Measurements from ENCODE around the gene SOX10. TPM values are rescaled to one million over a fixed set of nuclear protein-coding genes. Genes with fewer than 3 reads are reported as not detected.

SOX10 gene
- total and polyA plus RNA-seq, 7 donors = 0.10 to 0.36 (median 0.18) TPM; not detected in 2

- Histone ChIP-seq H3K4me1 (peaks cover 7% of the 10 kb centered on the region), H3K4me3 (no peak overlapping the region), H3K27ac (peak overlapping the region; percentile 47), H3K36me3 (ENCODE audit: insufficient read depth in 1 of 2, low read depth in 1 of 2) (no peaks in the 10 kb centered on the region), H3K27me3 (ENCODE audit: insufficient read depth in 3 of 3, low read length in 2 of 3) (no peaks in the 10 kb centered on the region), H3K9me3 (no peaks in the 10 kb centered on the region)
- TF ChIP-seq CTCF (IDR thresholded peaks at IDR 0.05) = no peak
- intact Hi-C loops (cut with DNase I) = no loop called here
- no peak for DNase-seq
- 64 to 69% (median 65%) methylated on average over 10 of the region's 10 CpGs for WGBS, 3 donors
- peak; percentile 10 to 45 (median 40) for ATAC-seq
Observed at GRCh38 chr22:37999236-37999635, 14.9 kb upstream of the SOX10 start.

- Histone ChIP-seq H3K4me3 (no peak overlapping the region), H3K4me1 (peaks cover 7% of the 10 kb centered on the region), H3K27me3 (ENCODE audit: insufficient read depth in 3 of 3, low read length in 2 of 3) (no peaks in the 10 kb centered on the region), H3K36me3 (ENCODE audit: insufficient read depth in 1 of 2, low read depth in 1 of 2) (no peaks in the 10 kb centered on the region), H3K27ac (no peak overlapping the region), H3K9me3 (no peaks in the 10 kb centered on the region)
- no peak for TF ChIP-seq CTCF (IDR thresholded peaks at IDR 0.05)
- ATAC-seq (no peak), DNase-seq (no peak)
- 53 to 63% (median 57%) methylated on average over 7 of the region's 7 CpGs for WGBS, 3 donors
- intact Hi-C loops (cut with DNase I) = no loop called here
Observed at GRCh38 chr22:37998543-37998942, 14.2 kb upstream of the SOX10 start.

- DNase-seq (no peak), ATAC-seq (no peak)
- Histone ChIP-seq H3K27ac (no peak overlapping the region), H3K9me3 (no peaks in the 10 kb centered on the region), H3K27me3 (ENCODE audit: insufficient read depth in 3 of 3, low read length in 2 of 3) (no peaks in the 10 kb centered on the region), H3K4me3 (no peak overlapping the region), H3K36me3 (ENCODE audit: insufficient read depth in 1 of 2, low read depth in 1 of 2) (no peaks in the 10 kb centered on the region), H3K4me1 (peaks cover 7% of the 10 kb centered on the region)
- TF ChIP-seq CTCF (IDR thresholded peaks at IDR 0.05) = no peak
- WGBS, 3 donors = 79 to 84% (median 80%) methylated on average over 8 of the region's 8 CpGs
- intact Hi-C loops (cut with DNase I) = no loop called here
Observed at GRCh38 chr22:37996515-37997246, 12.3 kb upstream of the SOX10 start.

GRCh38 chr22:37996079-37996478 is 11.7 kb upstream of the SOX10 start:
- no peak overlapping the region for H3K27ac ChIP-seq
- intact Hi-C loops (cut with DNase I) = no loop called here
- H3K36me3 ChIP-seq (ENCODE audit: insufficient read depth in 1 of 2, low read depth in 1 of 2) = no peaks in the 10 kb centered on the region
- peaks cover 7% of the 10 kb centered on the region for H3K4me1 ChIP-seq
- no peaks in the 10 kb centered on the region for H3K9me3 ChIP-seq
- 61 to 63% (median 62%) methylated on average over 1 to 4 of the region's 4 CpGs for whole genome bisulfite sequencing, 3 donors
- TF ChIP-seq CTCF (IDR thresholded peaks at IDR 0.05) = no peak
- no peak for DNase-seq
- ATAC-seq = no peak
- no peak overlapping the region for H3K4me3 ChIP-seq
- no peaks in the 10 kb centered on the region for H3K27me3 ChIP-seq (ENCODE audit: insufficient read depth in 3 of 3, low read length in 2 of 3)

GRCh38 chr22:37995460-37995859 is 11.1 kb upstream of the SOX10 start:
- no peak overlapping the region for H3K4me3 ChIP-seq
- intact Hi-C loops (cut with DNase I) = no loop called here
- WGBS, 3 donors = 76 to 92% (median 90%) methylated on average over 4 of the region's 4 CpGs
- H3K27ac ChIP-seq = no peak overlapping the region
- ATAC-seq = no peak
- peaks cover 5% of the 10 kb centered on the region for H3K4me1 ChIP-seq
- H3K27me3 ChIP-seq (ENCODE audit: insufficient read depth in 3 of 3, low read length in 2 of 3) = no peaks in the 10 kb centered on the region
- no peak for DNase-seq
- TF ChIP-seq CTCF (IDR thresholded peaks at IDR 0.05) = no peak
- H3K9me3 ChIP-seq = no peaks in the 10 kb centered on the region
- H3K36me3 ChIP-seq (ENCODE audit: insufficient read depth in 1 of 2, low read depth in 1 of 2) = no peaks in the 10 kb centered on the region
